IPS-11a (cell line): ENCODE results near the gene ADAMTSL1.

Source experiments
- H3K4me3 ChIP-seq: one replicate; pipeline ENCODE4 v1.5.1; 2013; ENCODE audit warnings: low read depth, low read length, control low read depth

ADAMTSL1 gene

GRCh38 chr9:18723366-18723765, 249.4 kb downstream of the ADAMTSL1 start:
- no peak overlapping the region for H3K4me3 ChIP-seq

- no peak overlapping the region for H3K4me3 ChIP-seq
Observed at GRCh38 chr9:18726546-18726945, 252.6 kb downstream of the ADAMTSL1 start.

- no peak overlapping the region for H3K4me3 ChIP-seq
Observed at GRCh38 chr9:18727904-18728303, 254.0 kb downstream of the ADAMTSL1 start.

- H3K4me3 ChIP-seq, result no peak overlapping the region
Observed at GRCh38 chr9:18728642-18729041, 254.7 kb downstream of the ADAMTSL1 start.

GRCh38 chr9:18730241-18730640, 256.3 kb downstream of the ADAMTSL1 start:
- H3K4me3 ChIP-seq, result no peak overlapping the region

DNA sequence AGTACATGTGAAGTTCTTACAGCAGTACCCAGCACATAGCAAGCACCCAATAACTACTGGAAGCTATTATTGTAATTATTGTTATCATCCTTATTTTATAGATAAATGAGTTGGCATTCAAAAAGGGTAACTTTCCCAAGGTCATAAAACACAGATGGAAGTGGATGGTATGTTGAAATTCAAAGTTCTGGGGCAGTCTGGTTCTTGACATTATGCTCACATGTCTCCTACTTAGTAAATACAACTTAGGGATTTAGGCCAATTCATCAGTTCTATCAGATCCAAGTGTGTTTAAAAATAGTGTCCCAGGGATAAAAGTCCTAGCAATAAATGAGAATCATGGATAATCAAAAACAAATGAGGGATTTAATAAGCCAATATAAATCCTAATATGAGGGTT, 265.2 kb downstream of the ADAMTSL1 start:
- no peak overlapping the region for H3K4me3 ChIP-seq

DNA sequence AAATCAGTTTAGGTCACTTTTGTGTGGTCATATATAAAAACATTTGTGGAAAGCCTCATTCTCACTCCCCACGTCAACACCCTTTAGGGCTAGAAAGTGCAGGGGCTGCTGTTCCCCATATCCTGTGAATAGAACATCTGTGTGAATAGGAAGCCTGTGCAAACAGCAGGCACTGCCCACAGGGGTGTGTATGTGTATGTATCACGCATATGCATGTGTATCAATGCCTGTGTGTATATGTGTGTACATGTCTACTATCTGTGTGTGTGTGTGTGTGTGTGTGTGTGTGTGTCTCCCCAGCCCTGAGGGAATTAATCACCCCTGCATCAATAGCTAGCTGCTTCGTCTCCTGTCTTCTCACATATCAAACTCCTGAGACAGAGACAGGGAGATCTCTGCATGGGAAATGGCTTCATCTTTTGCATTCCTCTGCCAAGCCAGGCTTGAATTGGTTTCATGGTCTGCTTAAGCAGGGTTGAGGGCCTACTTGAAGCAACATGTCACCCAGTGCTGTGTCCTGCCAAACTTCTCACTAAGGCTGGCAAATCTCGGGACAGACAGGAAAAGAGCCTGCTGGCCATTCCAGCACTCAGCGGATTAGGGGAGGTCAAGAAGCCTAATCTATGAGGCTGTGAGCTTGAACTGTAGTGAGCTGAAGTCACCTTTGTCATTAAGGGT, 265.8 kb downstream of the ADAMTSL1 start:
- H3K4me3 ChIP-seq, result no peak overlapping the region

- no peak overlapping the region for H3K4me3 ChIP-seq
Observed at GRCh38 chr9:18741359-18741758, 267.4 kb downstream of the ADAMTSL1 start.

DNA sequence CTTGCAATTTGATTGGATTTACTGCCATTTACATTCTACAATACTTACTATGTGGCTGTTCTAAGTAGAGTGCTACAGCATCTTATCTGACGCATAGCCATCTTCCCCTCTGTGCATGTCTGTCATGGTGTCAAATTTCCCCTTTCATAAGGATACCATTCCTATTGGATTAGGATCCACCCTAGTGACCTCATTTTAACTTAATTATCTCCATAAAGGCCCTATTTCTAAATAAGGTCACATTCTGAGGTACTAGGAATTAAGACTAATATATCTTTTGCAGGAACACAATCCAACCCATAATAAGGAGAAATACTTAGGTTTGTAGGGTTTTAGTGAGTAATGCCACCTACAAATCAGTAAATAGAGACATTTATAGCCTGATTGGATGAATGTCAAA, 268.0 kb downstream of the ADAMTSL1 start:
- H3K4me3 ChIP-seq, result no peak overlapping the region

DNA sequence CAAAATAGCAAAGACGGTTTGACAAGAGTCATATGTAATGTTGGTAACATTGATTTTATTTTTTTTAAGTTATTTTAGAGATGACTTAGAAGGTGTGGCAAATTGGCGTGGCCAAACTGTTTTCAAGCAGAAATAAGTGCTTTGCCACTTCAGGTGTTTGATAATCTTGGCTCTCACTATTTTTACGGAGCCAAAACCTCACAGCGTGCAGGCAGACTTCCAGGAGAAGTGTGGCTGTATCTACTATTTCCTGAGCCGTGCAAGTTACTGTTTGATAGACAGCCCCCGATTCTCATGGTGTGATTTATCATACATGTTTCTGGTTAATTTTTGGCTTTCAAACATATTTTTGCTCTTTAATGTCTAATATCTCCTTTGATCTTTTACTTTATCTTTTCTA, 269.5 kb downstream of the ADAMTSL1 start:
- no peak overlapping the region for H3K4me3 ChIP-seq

- no peak overlapping the region for H3K4me3 ChIP-seq
Observed at GRCh38 chr9:18743971-18744370, 270.0 kb downstream of the ADAMTSL1 start.

DNA sequence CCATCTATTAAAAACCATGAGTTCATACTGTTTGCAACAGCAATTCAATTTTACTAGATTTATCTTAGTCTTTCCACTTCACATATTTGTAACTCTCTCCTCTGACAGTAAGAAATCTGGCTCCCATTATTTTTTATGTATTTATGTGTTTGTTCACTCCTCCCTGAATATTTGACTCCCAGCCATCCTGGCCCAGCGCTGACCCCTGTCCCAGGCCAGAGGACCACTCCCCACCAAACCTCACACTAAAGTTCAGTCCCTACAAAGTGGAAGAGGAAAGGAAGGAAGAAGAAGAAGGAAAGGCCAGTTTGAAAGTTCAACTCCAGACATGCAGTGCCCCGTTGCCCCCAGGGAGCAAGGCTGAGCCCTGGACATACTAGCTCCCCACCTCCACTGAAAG, 271.8 kb downstream of the ADAMTSL1 start:
- H3K4me3 ChIP-seq, result no peak overlapping the region

DNA sequence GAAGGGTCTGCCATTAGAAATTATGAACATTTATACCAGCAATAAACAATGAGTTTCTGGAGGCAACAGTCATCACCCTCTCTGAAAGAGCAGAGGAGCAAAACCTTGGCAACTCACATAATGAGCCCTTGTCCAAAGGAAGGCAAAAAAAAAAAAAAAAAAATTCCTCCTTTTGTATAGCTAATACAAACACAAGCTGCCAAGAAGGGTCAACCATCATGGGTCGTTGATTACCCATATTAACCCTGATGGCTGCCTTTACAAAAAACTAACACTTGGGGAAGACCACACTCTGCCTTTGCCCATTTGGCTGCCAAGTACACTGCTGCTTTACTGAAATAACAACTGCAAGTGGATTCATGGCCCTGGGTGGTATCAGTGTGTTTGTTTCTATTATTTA, 272.7 kb downstream of the ADAMTSL1 start:
- no peak overlapping the region for H3K4me3 ChIP-seq

GRCh38 chr9:18747595-18747994, 273.6 kb downstream of the ADAMTSL1 start:
- H3K4me3 ChIP-seq, result no peak overlapping the region

DNA sequence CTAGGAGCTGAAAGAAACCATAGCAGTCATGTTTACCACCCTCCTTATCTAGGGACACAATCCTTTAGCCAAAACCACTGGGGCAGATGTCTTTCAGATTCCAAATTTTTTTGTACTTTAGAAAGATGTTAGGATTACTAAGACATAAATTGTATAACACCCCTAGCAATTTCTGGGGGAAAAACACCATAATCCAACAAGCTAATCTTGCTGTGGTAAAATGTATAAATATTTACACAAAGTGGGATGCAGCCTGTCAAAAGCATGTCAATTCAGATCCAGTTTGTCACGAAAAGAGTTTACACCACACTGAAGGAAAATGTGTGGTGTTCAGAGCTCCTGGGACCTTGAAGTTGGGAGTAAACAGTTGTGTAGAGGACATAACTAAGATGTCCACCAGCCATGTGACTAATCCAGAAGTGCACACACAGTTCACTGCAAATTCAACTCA, 274.3 kb downstream of the ADAMTSL1 start:
- no peak overlapping the region for H3K4me3 ChIP-seq

DNA sequence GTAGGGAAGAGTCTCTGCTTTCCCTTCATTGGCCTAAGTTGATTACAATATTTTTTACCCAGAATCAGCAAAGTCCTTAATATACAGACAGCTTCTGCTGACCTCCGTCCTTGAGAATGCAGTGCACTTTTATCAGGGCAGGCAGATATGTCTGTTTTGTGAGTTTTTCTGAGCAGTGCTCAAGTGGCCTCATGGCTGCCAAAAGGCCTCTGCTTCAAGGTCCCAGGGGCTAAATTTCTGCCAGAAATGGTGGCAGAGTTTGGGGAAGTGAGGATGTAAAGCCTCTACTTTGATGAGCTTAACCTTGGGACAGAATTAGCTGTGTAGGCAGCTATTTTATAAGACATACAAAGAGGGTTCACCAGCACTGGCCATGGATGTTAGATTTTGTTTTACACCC, 275.8 kb downstream of the ADAMTSL1 start:
- H3K4me3 ChIP-seq, result no peak overlapping the region

- no peak overlapping the region for H3K4me3 ChIP-seq
Observed at GRCh38 chr9:18753904-18754303, 280.0 kb downstream of the ADAMTSL1 start.

DNA sequence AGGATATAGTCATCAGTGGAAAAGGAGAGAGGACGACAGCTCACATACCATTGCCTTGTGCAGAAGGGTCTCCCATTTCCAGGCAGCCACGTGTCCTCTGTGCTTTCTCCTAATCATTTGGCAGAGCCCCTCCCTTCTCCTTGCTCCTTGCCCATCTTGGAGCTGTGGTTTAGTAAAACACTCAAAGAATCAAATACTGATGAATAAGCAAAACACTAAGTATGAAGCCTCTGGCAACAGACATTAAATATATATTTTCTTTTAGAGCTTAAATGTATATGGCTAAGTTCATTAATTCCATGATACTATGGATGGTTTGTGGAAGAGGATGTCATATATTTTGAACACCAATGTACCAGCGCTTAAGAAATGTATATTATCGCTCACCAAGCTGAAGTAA, 280.6 kb downstream of the ADAMTSL1 start:
- H3K4me3 ChIP-seq, result no peak overlapping the region

DNA sequence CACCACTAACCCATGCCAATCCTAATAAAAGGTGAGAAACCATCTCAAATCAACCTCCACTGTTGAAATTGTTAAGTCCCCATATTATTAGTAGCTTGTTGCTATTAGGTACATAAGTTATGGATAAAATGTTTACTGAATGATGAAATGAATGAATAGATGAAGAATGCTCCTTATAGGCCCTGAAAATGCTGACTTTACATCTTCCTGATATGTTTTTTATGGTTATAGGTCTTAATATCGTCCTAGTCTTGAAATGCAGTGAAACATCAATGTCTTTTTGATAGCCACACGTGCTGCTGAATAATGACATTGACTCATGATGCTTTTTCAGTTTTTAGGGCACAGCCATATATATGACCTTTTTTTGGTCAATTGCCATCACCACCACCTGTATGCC, 281.3 kb downstream of the ADAMTSL1 start:
- H3K4me3 ChIP-seq, result no peak overlapping the region

DNA sequence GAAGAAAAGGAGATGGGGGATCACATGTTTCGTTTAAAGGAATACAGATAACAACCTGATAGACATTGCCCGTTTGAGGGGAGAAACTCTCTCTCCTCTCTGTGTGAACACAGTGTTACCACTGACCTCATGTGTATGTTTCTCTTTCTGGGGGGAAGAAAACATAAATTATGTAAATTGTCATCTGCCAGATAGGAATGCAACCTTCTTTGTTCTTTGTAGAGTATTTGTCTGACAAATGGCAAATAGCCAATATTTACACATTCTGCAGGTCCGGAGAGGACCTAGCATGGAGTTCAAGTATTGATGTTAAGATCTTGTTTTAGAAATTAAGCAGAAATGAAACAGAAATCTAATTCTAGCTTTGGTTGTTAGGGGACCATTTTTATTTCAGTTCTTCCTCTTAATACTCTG, 282.8 kb downstream of the ADAMTSL1 start:
- no peak overlapping the region for H3K4me3 ChIP-seq

DNA sequence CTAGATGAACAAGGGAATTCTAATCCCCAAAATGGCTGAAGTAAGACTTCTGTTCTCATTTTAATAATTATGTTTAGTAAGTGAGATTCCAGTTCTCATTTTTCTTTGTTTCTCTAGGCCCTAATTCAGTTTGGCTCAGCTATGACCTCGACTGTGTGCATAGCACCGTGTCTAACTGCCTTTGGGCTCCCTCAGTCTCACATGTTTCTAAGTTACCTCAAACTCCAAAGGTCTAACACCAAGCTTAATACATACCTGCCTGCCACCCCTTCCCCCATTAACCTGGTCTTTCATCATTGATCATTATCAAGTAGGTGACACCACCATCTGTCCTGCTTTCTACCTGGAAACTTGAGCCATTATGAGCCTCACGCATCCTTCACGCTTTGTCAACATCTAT, 285.9 kb downstream of the ADAMTSL1 start:
- H3K4me3 ChIP-seq, result no peak overlapping the region

GRCh38 chr9:18761742-18762300, 287.9 kb downstream of the ADAMTSL1 start:
- no peak overlapping the region for H3K4me3 ChIP-seq

DNA sequence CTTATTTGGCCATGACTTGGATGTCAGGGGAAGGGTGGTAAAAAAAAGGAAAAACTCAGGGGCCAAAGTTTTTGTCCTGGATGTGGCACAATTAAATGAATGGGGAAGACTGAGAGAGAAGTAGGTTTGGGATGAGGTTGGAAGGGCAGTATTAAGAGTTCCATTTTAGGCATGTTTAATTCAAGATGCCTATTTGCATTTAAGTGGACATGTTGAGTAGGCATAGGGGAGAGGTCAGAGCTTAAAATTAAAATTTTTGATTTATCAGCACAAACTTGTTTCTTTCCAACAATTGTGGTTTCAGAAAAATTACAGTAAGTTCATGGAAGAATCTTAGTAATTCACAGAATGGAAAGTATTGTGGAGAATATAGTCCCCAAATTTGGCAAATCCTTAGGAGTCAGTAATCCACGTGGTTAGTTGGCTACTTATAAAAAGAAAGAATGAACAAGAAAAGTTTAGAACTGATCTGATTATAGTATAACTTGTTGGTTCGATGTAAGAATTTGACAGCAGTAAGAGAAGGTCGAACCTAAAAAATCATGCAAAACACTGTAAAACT, 293.1 kb downstream of the ADAMTSL1 start:
- no peak overlapping the region for H3K4me3 ChIP-seq
